Brain microvascular endothelial cell (primary cell): Measurements from ENCODE around the gene GASK1A.

Experiments
- DNase-seq: peaks from one replicate; pipeline ENCODE4 v3.0.0-alpha.2; 2020
- H3K27ac ChIP-seq: fragments of 250-450 bp; sonication (Bioruptor Pico); 2 replicates; pipeline ENCODE4 v1.5.1; 2020; ENCODE audit warnings: mild to moderate bottlenecking, moderate library complexity
- H3K27me3 ChIP-seq: fragments of 250-450 bp; sonication (Bioruptor Pico); replicated peaks from 2 replicates; pipeline ENCODE4 v1.5.1; 2020; ENCODE audit warnings: mild to moderate bottlenecking
- H3K36me3 ChIP-seq: fragments of 250-450 bp; sonication (Bioruptor Pico); replicated peaks from 2 replicates; pipeline ENCODE4 v1.5.1; 2020; ENCODE audit warnings: mild to moderate bottlenecking
- H3K4me3 ChIP-seq: 2 replicates; pipeline ENCODE4 v1.5.1; 2011; ENCODE audit warnings: low read depth, mild to moderate bottlenecking, control low read depth, low read length, moderate library complexity
- in situ Hi-C: cut with HindIII; loops from 2 replicates; pipeline ENCODE4 v1.10.0; 2017; ENCODE audit warnings: low sequenced_read_pairs, low pct_ligation_motif_present
- TF ChIP-seq, protein P1 (sequence below): IDR thresholded peaks from 2 replicates; pipeline ENCODE4 v1.5.1; 2011; ENCODE audit warnings: low read depth, mild to moderate bottlenecking, moderate library complexity, low read length, control low read depth, inconsistent platforms; ENCODE audit errors: missing control alignments

GASK1A gene

DNA sequence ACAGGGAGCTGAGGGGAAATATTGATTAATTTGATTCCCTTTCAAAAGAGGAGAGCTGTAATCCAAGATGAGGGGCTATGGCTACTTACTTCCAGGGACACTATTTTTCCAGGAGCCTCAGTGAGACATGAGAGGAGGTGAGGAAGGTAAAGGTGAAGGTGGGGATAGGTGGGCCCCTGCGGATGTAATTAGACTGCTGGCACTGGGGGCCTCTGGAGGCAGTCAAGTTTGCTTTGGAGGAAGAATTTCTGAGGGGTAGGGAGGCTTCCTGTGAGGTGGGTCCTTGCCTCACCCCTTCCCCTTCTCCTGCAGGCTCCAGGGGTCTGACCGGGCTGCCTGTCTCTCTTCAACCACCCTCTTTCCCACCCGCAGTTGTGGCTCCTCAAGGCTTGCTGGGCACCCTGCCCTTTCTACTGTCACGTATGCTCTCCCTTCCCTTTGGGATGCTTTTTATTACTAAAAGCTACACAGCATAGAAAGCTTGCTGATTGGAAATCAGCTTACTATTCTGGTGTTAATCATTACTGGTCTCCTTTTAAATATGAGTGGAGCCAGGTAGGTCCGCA, 22.5 kb downstream of the GASK1A start:
- Histone ChIP-seq H3K36me3 (no peaks in the 10 kb centered on the region), H3K27me3 (no peaks in the 10 kb centered on the region), H3K4me3 (no peak overlapping the region), H3K27ac (no peak overlapping the region)
- TF ChIP-seq, protein P1, sequence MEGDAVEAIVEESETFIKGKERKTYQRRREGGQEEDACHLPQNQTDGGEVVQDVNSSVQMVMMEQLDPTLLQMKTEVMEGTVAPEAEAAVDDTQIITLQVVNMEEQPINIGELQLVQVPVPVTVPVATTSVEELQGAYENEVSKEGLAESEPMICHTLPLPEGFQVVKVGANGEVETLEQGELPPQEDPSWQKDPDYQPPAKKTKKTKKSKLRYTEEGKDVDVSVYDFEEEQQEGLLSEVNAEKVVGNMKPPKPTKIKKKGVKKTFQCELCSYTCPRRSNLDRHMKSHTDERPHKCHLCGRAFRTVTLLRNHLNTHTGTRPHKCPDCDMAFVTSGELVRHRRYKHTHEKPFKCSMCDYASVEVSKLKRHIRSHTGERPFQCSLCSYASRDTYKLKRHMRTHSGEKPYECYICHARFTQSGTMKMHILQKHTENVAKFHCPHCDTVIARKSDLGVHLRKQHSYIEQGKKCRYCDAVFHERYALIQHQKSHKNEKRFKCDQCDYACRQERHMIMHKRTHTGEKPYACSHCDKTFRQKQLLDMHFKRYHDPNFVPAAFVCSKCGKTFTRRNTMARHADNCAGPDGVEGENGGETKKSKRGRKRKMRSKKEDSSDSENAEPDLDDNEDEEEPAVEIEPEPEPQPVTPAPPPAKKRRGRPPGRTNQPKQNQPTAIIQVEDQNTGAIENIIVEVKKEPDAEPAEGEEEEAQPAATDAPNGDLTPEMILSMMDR: no peak
- in situ Hi-C loops: no loop called here
- DNase-seq: no peak

DNA sequence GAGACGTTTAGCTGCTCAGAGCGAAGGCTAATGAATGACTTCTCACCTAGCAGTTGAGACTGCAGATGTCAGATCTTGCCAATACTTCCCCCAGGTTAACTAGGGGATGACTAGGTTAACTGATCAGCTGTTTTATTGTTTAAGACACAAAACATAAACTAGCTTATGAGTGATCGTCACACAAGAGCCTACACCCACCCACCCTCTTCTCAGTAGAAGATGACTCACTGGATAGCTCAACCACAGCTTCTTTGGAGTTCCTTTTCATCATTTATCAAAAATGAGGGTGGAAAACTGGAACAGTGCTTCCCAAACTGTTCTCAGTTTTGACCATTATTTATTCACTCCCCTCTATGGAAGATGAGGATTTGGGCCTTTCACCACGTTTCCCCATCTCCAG, 25.2 kb downstream of the GASK1A start:
- Histone ChIP-seq H3K4me3 (no peak overlapping the region), H3K27me3 (no peaks in the 10 kb centered on the region), H3K27ac (no peak overlapping the region), H3K36me3 (no peaks in the 10 kb centered on the region)
- DNase-seq: peak; percentile 11
- TF ChIP-seq, protein P1: no peak
- in situ Hi-C loops: no loop called here

DNA sequence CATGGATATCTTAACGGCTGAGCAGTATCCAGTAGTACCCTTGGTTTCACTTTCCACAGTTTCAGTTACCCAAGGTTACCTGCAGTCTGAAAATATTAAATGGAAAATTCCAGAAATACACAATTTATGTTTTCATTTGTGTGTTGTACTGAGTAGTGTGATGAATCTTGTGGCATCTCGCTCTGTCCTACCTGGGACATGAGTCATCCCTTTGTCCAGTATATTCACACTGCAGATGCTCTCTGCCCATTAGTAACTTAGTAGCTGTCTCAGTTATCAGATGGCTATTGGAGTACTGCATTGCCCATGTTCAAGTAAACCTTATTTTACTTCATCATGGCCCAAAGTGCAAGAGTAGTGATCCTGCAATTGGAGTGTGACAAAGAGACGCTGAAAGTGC, 26.1 kb downstream of the GASK1A start:
- in situ Hi-C loops: no loop called here
- TF ChIP-seq, protein P1: no peak
- H3K4me3 ChIP-seq: no peak overlapping the region
- no peak overlapping the region for H3K27ac ChIP-seq
- no peaks in the 10 kb centered on the region for H3K27me3 ChIP-seq
- DNase-seq: no peak
- no peaks in the 10 kb centered on the region for H3K36me3 ChIP-seq

DNA sequence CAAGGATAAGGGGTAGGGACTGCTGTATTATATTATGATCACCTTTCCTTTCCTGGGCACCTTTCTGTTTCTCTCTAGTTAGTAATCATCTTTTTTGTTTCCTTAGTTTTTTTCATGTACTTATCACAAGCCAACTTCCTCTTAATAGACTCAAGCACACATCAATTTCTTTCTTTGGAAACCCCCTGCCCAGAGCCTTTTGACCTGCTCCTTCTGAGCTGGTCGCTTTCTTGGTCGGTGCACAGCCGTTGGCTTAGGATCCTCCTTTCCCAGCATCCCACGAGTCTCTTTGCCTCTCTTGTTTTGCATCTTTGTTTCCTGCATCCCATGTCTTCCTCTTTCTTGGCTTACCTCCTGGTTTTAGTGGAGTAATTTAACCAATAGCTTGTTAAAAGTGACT, 26.9 kb downstream of the GASK1A start:
- DNase-seq: no peak
- TF ChIP-seq, protein P1: no peak
- in situ Hi-C loops: no loop called here

DNA sequence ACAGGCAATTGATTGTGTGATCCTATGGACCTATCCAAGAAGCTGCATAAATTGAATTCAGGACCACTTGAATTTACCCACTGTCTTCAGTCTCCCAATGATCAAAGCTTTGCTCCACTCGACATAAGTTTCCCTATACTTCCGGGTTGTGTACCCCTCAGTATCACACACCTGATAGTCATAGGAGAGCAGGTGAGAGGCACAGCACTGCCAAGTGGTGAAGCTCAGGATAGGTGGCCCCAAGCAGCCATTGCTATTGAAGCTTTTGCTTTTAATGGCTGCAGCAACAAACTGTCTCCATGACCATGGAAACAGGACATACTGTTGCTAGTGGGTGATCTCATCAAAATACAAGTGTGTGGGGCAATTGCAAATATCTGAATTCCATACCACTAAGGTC, 27.7 kb downstream of the GASK1A start:
- Histone ChIP-seq H3K36me3 (no peaks in the 10 kb centered on the region), H3K4me3 (no peak overlapping the region), H3K27ac (no peak overlapping the region), H3K27me3 (no peaks in the 10 kb centered on the region)
- TF ChIP-seq, protein P1: no peak
- in situ Hi-C loops: no loop called here
- no peak for DNase-seq

More for the DNA sequence above, 26.9 kb downstream of the GASK1A start:
- no peak overlapping the region for H3K27ac ChIP-seq
- no peak overlapping the region for H3K4me3 ChIP-seq
- H3K36me3 ChIP-seq: no peaks in the 10 kb centered on the region
- H3K27me3 ChIP-seq: no peaks in the 10 kb centered on the region

DNA sequence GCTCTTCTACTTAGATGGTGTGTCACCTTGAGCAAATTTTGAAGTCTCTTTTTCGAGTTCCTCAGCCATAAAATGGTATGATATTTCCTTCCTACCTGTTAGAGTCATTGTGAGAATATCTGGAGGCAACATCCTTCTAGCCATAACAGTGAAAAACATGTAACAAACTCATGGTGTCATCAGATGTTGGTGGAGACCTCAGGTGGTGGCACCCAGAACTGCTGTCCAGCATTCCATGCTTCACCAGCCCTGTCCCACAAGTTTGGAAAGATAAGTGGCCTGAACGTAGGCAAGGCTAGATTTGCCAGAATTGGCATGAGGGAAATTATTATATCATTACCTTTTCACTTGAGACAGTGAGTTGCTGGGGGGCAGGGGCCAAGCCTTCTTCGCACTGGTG, 30.4 kb downstream of the GASK1A start:
- H3K4me3 ChIP-seq: no peak overlapping the region
- no peaks in the 10 kb centered on the region for H3K27me3 ChIP-seq
- TF ChIP-seq, protein P1: no peak
- DNase-seq: no peak
- in situ Hi-C loops: no loop called here
- no peaks in the 10 kb centered on the region for H3K36me3 ChIP-seq
- no peak overlapping the region for H3K27ac ChIP-seq
